ENCODE measurements around the gene BCAP29.
"Not testable (repeated sequence)": the region's sequence is repeated elsewhere in the genome, so short reads cannot be mapped to it uniquely, and the experiment has no call there.

Gene BCAP29

DNA sequence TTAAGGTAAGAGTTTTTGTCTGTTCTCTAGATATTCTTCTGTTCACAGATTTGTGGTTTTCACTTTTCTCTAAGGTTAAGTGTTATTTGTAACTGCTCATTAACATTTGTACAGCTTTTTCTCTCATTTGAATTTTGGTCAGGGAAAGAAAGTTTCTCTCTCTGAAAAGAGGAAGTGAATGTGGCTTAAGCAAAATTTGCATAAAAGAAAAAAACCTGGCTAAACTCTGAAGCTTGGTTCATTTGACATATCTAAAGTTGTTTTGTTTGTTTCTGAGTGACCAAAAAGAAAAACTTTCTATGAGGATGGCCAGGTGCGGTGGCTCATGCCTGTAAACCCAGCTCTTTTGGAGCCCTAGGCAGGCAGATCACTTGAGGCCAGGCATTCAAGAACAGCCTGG is 58.5 kb downstream of the BCAP29 start:
- Histone ChIP-seq H3K27me3 (ENCODE audit: control insufficient read depth, insufficient read depth, low read length) (no peaks in the 10 kb centered on the region), H3K4me1 (ENCODE audit: control insufficient read depth, insufficient read depth, low read length) (no peaks in the 10 kb centered on the region), H3K36me3 (ENCODE audit: control insufficient read depth, insufficient read depth, low read length) (no peaks in the 10 kb centered on the region), H3K4me3 (ENCODE audit: low read length) (no peak overlapping the region), H3K27ac (ENCODE audit: low read depth, low read length) (no peak overlapping the region), H3K9ac (ENCODE audit: low read length) (no peak overlapping the region)

DNA sequence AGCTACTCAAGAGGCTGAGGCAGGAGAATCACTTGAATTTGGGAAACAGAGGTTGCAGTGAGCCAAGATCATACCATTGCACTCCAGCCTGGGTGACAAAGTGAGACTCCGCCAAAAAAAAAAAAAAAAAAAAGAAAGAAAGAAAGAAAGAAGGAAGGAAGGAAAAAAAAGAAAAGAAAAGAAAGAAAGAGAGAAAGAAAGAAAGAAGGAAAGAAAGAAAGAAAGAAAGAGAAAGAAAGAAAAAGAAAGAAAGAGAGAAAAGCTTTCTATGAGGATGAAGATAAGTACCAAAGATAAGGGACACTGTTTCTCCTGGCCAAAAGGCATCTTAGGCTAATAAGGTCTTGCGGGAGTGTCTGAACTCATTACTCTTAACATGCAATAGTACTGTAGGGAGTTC is 59.0 kb downstream of the BCAP29 start:
- H3K4me3 ChIP-seq (ENCODE audit: low read length); H3K27ac ChIP-seq (ENCODE audit: low read depth, low read length); H3K4me1 ChIP-seq (ENCODE audit: control insufficient read depth, insufficient read depth, low read length); H3K36me3 ChIP-seq (ENCODE audit: control insufficient read depth, insufficient read depth, low read length); H3K27me3 ChIP-seq (ENCODE audit: control insufficient read depth, insufficient read depth, low read length); H3K9ac ChIP-seq (ENCODE audit: low read length): not testable (repeated sequence)

DNA sequence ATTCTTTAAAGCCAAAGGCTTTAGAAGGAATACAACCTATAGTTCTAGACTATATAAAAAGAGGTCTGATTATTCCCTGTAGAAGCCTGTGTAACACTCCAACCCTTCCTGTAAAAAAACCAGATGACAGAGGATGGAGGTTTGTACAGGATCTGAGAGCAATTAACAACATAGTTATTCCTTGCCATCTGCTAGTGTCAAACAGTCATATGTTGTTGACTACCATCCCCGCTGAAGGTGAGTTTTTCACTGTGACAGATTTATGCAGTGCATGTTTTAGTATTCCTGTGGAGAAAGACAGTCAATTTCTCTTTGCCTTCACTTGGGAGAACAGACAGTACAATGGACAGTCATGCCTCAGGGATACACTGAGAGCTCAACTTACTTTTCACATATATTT is 61.6 kb downstream of the BCAP29 start:
- Histone ChIP-seq H3K27me3 (ENCODE audit: control insufficient read depth, insufficient read depth, low read length) (no peaks in the 10 kb centered on the region), H3K27ac (ENCODE audit: low read depth, low read length) (no peak overlapping the region), H3K4me3 (ENCODE audit: low read length) (no peak overlapping the region), H3K4me1 (ENCODE audit: control insufficient read depth, insufficient read depth, low read length) (no peaks in the 10 kb centered on the region), H3K36me3 (ENCODE audit: control insufficient read depth, insufficient read depth, low read length) (no peaks in the 10 kb centered on the region), H3K9ac (ENCODE audit: low read length) (no peak overlapping the region)

DNA sequence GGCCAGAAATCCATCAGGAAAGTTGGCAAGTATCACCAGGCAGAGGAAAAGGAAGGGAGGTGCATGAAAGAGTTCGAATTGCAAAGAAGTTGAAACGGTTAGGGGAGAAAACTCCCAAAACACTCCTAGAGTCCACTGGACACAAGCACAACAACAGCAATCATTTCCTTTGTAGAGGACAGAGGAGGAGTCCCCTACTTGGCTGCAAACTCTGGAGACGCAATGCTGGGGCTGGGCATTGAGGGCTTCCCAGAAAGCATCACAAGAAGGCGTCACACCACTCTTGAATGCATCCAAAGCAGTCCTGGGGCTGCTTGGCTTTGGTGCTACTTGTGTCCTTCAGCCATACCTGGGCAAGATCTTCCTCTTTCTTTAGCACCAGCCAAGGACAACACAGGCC is 62.5 kb downstream of the BCAP29 start:
- Histone ChIP-seq H3K4me1 (ENCODE audit: control insufficient read depth, insufficient read depth, low read length) (no peaks in the 10 kb centered on the region), H3K9ac (ENCODE audit: low read length) (no peak overlapping the region), H3K4me3 (ENCODE audit: low read length) (no peak overlapping the region), H3K36me3 (ENCODE audit: control insufficient read depth, insufficient read depth, low read length) (no peaks in the 10 kb centered on the region), H3K27ac (ENCODE audit: low read depth, low read length) (no peak overlapping the region), H3K27me3 (ENCODE audit: control insufficient read depth, insufficient read depth, low read length) (no peaks in the 10 kb centered on the region)

DNA sequence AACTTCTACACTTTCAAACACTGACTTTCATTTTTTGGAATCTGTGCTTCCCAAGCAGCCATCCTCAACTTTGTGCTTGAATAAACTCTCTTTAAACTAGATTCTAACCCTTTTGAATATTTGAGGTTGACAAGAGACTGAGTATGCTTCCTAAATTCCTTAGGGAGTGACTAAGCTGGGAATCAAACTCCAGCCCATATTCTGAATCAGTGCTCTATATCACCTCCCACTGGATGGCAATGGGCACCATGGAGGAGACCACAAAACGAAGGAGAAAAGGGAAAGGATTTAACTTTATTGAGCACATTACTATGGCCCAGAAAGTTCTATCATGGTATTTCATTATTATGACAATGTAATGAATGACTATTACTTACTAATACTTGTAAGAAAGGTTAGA is 63.4 kb downstream of the BCAP29 start:
- H3K36me3 ChIP-seq (ENCODE audit: control insufficient read depth, insufficient read depth, low read length), result no peaks in the 10 kb centered on the region
- no peak overlapping the region for H3K4me3 ChIP-seq (ENCODE audit: low read length)

DNA sequence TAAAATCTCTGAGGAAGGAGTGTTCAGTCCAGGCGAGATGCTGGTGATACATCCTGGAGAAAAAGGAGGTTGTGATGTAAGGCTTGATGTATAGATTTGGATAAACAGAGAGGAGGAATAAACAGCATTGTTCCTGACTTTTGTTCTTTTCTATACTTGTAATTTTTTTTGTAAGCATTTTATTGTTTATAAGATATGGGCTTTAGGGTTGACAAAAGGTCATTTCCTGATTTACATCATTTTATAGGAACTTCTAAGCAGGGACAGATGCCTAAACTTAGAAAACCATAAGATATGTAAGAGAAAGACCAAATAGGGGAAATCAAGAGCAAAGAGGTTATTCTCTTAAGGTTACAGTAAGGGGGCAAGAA is 63.9 kb downstream of the BCAP29 start:
- Histone ChIP-seq H3K4me3 (ENCODE audit: low read length) (no peak overlapping the region), H3K36me3 (ENCODE audit: control insufficient read depth, insufficient read depth, low read length) (no peaks in the 10 kb centered on the region), H3K27ac (ENCODE audit: low read depth, low read length) (no peak overlapping the region), H3K9ac (ENCODE audit: low read length) (no peak overlapping the region), H3K27me3 (ENCODE audit: control insufficient read depth, insufficient read depth, low read length) (no peaks in the 10 kb centered on the region), H3K4me1 (ENCODE audit: control insufficient read depth, insufficient read depth, low read length) (no peaks in the 10 kb centered on the region)

More for the DNA sequence above, 63.4 kb downstream of the BCAP29 start:
- Histone ChIP-seq H3K27me3 (ENCODE audit: control insufficient read depth, insufficient read depth, low read length) (no peaks in the 10 kb centered on the region), H3K9ac (ENCODE audit: low read length) (no peak overlapping the region), H3K27ac (ENCODE audit: low read depth, low read length) (no peak overlapping the region), H3K4me1 (ENCODE audit: control insufficient read depth, insufficient read depth, low read length) (no peaks in the 10 kb centered on the region)

DNA sequence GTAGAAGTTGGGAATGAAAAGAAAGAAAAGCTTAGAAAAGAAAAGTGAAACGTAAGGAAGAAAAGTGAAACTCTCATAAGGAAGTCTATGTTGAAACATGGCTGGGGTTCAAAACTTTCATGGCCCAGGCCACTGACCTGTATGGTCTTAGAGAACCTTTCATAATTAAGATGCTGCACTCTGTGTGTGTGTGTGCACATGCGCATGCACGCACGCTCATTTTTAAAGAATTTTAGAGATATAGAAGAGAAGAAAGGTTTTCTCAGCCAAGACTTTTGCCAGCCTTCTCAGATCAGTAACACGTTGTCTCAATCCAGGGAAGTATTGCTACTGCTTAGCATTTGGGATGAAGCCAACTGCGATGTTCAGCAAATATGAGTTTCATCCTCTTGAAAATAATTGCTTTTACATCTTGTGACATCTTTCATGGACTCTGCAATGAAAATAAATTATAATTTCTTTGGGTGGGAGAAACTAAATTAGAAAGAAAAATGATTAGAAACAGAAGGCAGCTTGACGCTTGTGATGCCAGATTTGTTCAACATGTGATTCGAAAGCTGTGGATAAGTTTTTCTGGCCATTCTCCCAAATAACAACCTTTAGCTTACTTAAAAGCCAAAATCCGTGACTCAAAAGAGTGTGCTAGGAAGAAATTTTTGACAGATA is 64.4 kb downstream of the BCAP29 start:
- Histone ChIP-seq H3K36me3 (ENCODE audit: control insufficient read depth, insufficient read depth, low read length) (no peaks in the 10 kb centered on the region), H3K4me1 (ENCODE audit: control insufficient read depth, insufficient read depth, low read length) (no peaks in the 10 kb centered on the region), H3K27ac (ENCODE audit: low read depth, low read length) (no peak overlapping the region), H3K9ac (ENCODE audit: low read length) (no peak overlapping the region), H3K4me3 (ENCODE audit: low read length) (no peak overlapping the region), H3K27me3 (ENCODE audit: control insufficient read depth, insufficient read depth, low read length) (no peaks in the 10 kb centered on the region)

DNA sequence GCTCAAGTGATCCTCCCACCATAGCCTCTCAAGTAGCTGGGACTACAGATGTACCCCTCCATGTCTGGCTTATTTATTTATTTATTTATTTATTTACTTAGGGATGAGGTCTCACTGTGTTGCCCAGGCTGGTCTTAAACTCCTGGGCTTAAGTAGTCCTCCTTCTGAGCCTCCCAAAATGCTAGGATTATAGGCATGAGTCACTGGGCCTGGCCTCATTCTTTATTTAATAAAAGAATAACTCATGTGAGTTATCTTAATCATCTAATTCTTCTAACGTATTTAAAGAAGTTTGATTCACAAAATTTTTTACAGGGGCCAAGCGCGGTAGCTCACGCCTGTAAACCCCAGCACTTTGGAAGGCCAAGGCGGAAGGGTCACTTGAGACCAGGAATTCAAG is 72.6 kb downstream of the BCAP29 start:
- Histone ChIP-seq H3K27me3 (ENCODE audit: control insufficient read depth, insufficient read depth, low read length) (no peaks in the 10 kb centered on the region), H3K4me3 (ENCODE audit: low read length) (no peak overlapping the region), H3K27ac (ENCODE audit: low read depth, low read length) (no peak overlapping the region), H3K36me3 (ENCODE audit: control insufficient read depth, insufficient read depth, low read length) (no peaks in the 10 kb centered on the region), H3K9ac (ENCODE audit: low read length) (no peak overlapping the region), H3K4me1 (ENCODE audit: control insufficient read depth, insufficient read depth, low read length) (no peaks in the 10 kb centered on the region)

DNA sequence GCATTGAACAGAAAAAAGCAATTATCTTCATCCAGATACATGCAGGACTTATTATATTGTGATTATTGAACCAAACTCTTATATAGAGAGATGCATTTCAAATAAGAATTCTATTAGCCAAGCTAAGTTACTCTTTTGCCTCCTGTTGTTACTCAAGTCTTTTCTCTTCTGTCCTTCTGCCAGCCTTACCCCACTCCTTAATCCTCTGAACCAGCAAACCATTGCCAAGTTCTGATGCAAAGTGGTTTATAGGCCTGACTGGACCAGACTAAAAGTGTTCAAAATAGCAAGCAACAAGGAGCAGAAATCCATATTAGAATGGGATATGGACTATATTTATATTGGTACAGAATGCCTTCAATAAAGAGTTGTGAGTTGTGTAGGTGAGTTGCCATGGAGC is 78.4 kb downstream of the BCAP29 start:
- Histone ChIP-seq H3K27me3 (ENCODE audit: control insufficient read depth, insufficient read depth, low read length) (peaks cover 14% of the 10 kb centered on the region), H3K27ac (ENCODE audit: low read depth, low read length) (no peak overlapping the region), H3K36me3 (ENCODE audit: control insufficient read depth, insufficient read depth, low read length) (no peaks in the 10 kb centered on the region), H3K9ac (ENCODE audit: low read length) (no peak overlapping the region), H3K4me1 (ENCODE audit: control insufficient read depth, insufficient read depth, low read length) (no peaks in the 10 kb centered on the region), H3K4me3 (ENCODE audit: low read length) (no peak overlapping the region)

DNA sequence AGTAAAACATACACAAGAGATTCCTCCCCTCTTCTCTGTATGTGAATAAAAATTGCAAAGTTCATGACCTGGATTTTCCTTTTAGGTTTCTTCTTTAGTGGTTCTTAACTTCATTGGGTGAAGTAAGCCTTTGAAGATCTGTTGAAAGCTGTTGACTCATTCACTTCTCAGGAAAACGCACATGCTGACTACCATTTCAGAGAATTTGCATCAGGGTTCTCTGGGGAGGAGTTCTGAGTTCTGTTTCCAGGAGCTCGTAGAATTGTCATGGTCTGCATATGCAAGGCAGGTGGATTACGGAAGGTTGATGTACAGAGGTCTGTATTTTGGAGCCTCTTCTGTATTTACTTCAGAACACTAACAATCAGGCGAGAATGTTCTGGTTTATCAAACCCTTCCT is 79.6 kb downstream of the BCAP29 start:
- no peak overlapping the region for H3K9ac ChIP-seq (ENCODE audit: low read length)
- peaks cover 14% of the 10 kb centered on the region for H3K27me3 ChIP-seq (ENCODE audit: control insufficient read depth, insufficient read depth, low read length)
- H3K4me3 ChIP-seq (ENCODE audit: low read length), result no peak overlapping the region
- H3K27ac ChIP-seq (ENCODE audit: low read depth, low read length), result no peak overlapping the region
- H3K36me3 ChIP-seq (ENCODE audit: control insufficient read depth, insufficient read depth, low read length), result no peaks in the 10 kb centered on the region
- H3K4me1 ChIP-seq (ENCODE audit: control insufficient read depth, insufficient read depth, low read length), result no peaks in the 10 kb centered on the region

DNA sequence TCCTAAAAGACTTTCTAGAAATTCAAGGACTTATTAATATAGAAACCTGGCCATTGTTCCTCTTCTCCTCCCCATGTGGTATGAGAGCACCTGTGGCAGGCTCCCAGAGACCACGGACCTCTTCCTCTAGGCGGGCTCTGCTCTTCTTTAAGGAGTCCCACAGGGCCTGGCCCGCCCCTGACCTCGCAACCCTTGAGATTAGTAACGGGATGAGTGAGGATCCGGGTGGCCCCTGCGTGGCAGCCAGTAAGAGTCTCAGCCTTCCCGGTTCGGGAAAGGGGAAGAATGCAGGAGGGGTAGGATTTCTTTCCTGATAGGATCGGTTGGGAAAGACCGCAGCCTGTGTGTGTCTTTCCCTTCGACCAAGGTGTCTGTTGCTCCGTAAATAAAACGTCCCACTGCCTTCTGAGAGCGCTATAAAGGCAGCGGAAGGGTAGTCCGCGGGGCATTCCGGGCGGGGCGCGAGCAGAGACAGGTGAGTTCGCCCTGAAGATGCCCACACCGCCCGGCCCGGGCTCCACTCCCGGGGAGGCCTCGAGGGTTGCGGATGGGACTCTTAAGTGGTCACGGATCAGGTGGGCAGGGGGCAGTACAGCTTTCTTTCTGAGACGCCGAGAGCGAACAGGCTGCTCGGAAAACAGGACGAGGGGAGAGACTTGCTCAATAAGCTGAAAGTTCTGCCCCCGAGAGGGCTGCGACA is 80.5 kb downstream of the BCAP29 start, which contains the start of gene SLC26A4:
Gene SLC26A4 (plus strand): TSS at position 448 of the 700 bp plus-strand sequence. CDS start 814 bp downstream, outside the sequence.
- Histone ChIP-seq H3K4me3 (ENCODE audit: low read length) (peak within 1 kb of the TSS; percentile 67), H3K4me1 (ENCODE audit: control insufficient read depth, insufficient read depth, low read length) (no peaks in the 10 kb centered on the region), H3K27ac (ENCODE audit: low read depth, low read length) (no peak within 1 kb of the TSS), H3K9ac (ENCODE audit: low read length) (no peak within 1 kb of the TSS), H3K27me3 (ENCODE audit: control insufficient read depth, insufficient read depth, low read length) (peaks cover 14% of the 10 kb centered on the region), H3K36me3 (ENCODE audit: control insufficient read depth, insufficient read depth, low read length) (no peaks in the 10 kb centered on the region)

DNA sequence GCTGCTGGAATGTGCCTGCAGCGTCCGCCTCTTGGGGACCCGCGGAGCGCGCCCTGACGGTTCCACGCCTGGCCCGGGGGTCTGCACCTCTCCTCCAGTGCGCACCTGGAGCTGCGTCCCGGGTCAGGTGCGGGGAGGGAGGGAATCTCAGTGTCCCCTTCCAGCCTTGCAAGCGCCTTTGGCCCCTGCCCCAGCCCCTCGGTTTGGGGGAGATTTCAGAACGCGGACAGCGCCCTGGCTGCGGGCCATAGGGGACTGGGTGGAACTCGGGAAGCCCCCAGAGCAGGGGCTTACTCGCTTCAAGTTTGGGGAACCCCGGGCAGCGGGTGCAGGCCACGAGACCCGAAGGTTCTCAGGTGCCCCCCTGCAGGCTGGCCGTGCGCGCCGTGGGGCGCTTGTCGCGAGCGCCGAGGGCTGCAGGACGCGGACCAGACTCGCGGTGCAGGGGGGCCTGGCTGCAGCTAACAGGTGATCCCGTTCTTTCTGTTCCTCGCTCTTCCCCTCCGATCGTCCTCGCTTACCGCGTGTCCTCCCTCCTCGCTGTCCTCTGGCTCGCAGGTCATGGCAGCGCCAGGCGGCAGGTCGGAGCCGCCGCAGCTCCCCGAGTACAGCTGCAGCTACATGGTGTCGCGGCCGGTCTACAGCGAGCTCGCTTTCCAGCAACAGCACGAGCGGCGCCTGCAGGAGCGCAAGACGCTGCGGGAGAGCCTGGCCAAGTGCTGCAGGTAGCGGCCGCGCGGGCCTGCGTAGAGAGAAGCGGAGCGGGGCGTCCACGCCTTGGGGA is 81.2 kb downstream of the BCAP29 start:
- no peaks in the 10 kb centered on the region for H3K36me3 ChIP-seq (ENCODE audit: control insufficient read depth, insufficient read depth, low read length)
- H3K9ac ChIP-seq (ENCODE audit: low read length), result no peak overlapping the region
- no peak overlapping the region for H3K27ac ChIP-seq (ENCODE audit: low read depth, low read length)
- H3K27me3 ChIP-seq (ENCODE audit: control insufficient read depth, insufficient read depth, low read length), result peaks cover 14% of the 10 kb centered on the region
- H3K4me3 ChIP-seq (ENCODE audit: low read length), result peak overlapping the region; percentile 67
- no peaks in the 10 kb centered on the region for H3K4me1 ChIP-seq (ENCODE audit: control insufficient read depth, insufficient read depth, low read length)
